H9 (cell line): ENCODE measurements around the gene TMEM120A. TPM values are rescaled to one million over a fixed set of nuclear protein-coding genes. Genes with fewer than 3 reads are reported as not detected.

Source experiments
- DNase-seq: peaks from one replicate; pipeline ENCODE4 v3.0.0-alpha.2; 2017
- H2AFZ ChIP-seq: one replicate; pipeline ENCODE4 v1.6.1; 2013; ENCODE audit warnings: mild to moderate bottlenecking, low read length, control low read depth, moderate library complexity
- H2AK5ac ChIP-seq: 2 replicates; pipeline ENCODE4 v1.6.1; 2013; ENCODE audit warnings: low read length, control low read depth, mixed read lengths; ENCODE audit not compliant: insufficient read length
- H2BK120ac ChIP-seq: one replicate; pipeline ENCODE4 v1.6.1; 2013; ENCODE audit warnings: low read depth, mild to moderate bottlenecking, low read length, control low read depth, inconsistent platforms; ENCODE audit not compliant: poor library complexity, severe bottlenecking
- H2BK12ac ChIP-seq: 2 replicates; pipeline ENCODE4 v1.6.1; 2013; ENCODE audit warnings: low read length, control low read depth, mixed read lengths, low read depth; ENCODE audit not compliant: insufficient read length
- H2BK15ac ChIP-seq: 2 replicates; pipeline ENCODE4 v1.6.1; 2013; ENCODE audit warnings: low read depth, low read length, control low read depth
- H2BK20ac ChIP-seq: one replicate; pipeline ENCODE4 v1.6.1; 2013; ENCODE audit warnings: low read depth, mild to moderate bottlenecking, low read length, control low read depth, inconsistent platforms; ENCODE audit not compliant: poor library complexity, severe bottlenecking
- H2BK5ac ChIP-seq: 2 replicates; pipeline ENCODE4 v1.6.1; 2013; ENCODE audit warnings: low read length, control low read depth, mixed read lengths; ENCODE audit not compliant: insufficient read length
- H3K14ac ChIP-seq: 2 replicates; pipeline ENCODE4 v1.6.1; 2013; ENCODE audit warnings: low read length, control low read depth; ENCODE audit not compliant: insufficient read depth
- H3K18ac ChIP-seq: 2 replicates; pipeline ENCODE4 v1.6.1; 2013; ENCODE audit warnings: low read depth, mild to moderate bottlenecking, mixed read lengths, low read length, control low read depth; ENCODE audit not compliant: insufficient read length
- H3K23ac ChIP-seq: 2 replicates; pipeline ENCODE4 v1.6.1; 2013; ENCODE audit warnings: low read length, control low read depth, mixed read lengths, low read depth; ENCODE audit not compliant: insufficient read length
- H3K23me2 ChIP-seq: 2 replicates; pipeline ENCODE4 v1.6.1; 2013; ENCODE audit warnings: low read depth, mild to moderate bottlenecking, mixed read lengths, low read length, control low read depth; ENCODE audit not compliant: insufficient read length, poor library complexity, severe bottlenecking
- H3K27ac ChIP-seq: 2 replicates; pipeline ENCODE4 v1.5.1; 2013; ENCODE audit warnings: low read length, control low read depth, mixed read lengths, low read depth; ENCODE audit not compliant: insufficient read length
- H3K27me3 ChIP-seq: 2 replicates; pipeline ENCODE4 v1.6.1; 2013; ENCODE audit warnings: low read length, control low read depth, inconsistent platforms; ENCODE audit not compliant: insufficient read depth
- H3K4ac ChIP-seq: 2 replicates; pipeline ENCODE4 v1.6.1; 2013; ENCODE audit warnings: low read depth, mild to moderate bottlenecking, control low read depth, inconsistent platforms, low read length, moderate library complexity
- H3K4me1 ChIP-seq: 2 replicates; pipeline ENCODE4 v1.6.1; 2013; ENCODE audit warnings: low read length, control low read depth, inconsistent platforms; ENCODE audit not compliant: insufficient read depth
- H3K4me2 ChIP-seq: 2 replicates; pipeline ENCODE4 v1.6.1; 2013; ENCODE audit warnings: low read length, control low read depth, mixed read lengths; ENCODE audit not compliant: insufficient read length, insufficient read depth
- H3K56ac ChIP-seq: 2 replicates; pipeline ENCODE4 v1.6.1; 2013; ENCODE audit warnings: low read depth, mild to moderate bottlenecking, mixed read lengths, low read length, control low read depth; ENCODE audit not compliant: insufficient read length
- H3K79me1 ChIP-seq: 2 replicates; pipeline ENCODE4 v1.6.1; 2013; ENCODE audit warnings: low read depth, mild to moderate bottlenecking, moderate library complexity, low read length, control low read depth, inconsistent platforms; ENCODE audit not compliant: insufficient read depth, poor library complexity, severe bottlenecking
- H3K79me2 ChIP-seq: 2 replicates; pipeline ENCODE4 v1.6.1; 2013; ENCODE audit warnings: low read length, control low read depth, inconsistent platforms; ENCODE audit not compliant: insufficient read depth
- H3K9ac ChIP-seq: 2 replicates; pipeline ENCODE4 v1.6.1; 2013; ENCODE audit warnings: low read length, control low read depth, mixed read lengths; ENCODE audit not compliant: insufficient read length; ENCODE audit errors: extremely low read depth
- H3K9me3 ChIP-seq: one replicate; pipeline ENCODE4 v1.6.1; 2013; ENCODE audit warnings: low read depth, low read length, inconsistent platforms; ENCODE audit not compliant: control insufficient read depth
- H3T11ph ChIP-seq: one replicate; pipeline ENCODE4 v1.6.1; 2013; ENCODE audit warnings: mild to moderate bottlenecking, low read length, control low read depth, inconsistent platforms
- H4K20me1 ChIP-seq: one replicate; pipeline ENCODE4 v1.6.1; 2013; ENCODE audit not compliant: control insufficient read depth, insufficient read length, insufficient read depth
- H4K5ac ChIP-seq: 2 replicates; pipeline ENCODE4 v1.6.1; 2013; ENCODE audit warnings: low read depth, mild to moderate bottlenecking, mixed read lengths, low read length, control low read depth; ENCODE audit not compliant: insufficient read length
- H4K8ac ChIP-seq: replicated peaks from 2 replicates; pipeline ENCODE4 v1.6.1; 2013; ENCODE audit warnings: low read length, control low read depth, mixed read lengths, low read depth; ENCODE audit not compliant: insufficient read length
- H4K91ac ChIP-seq: 2 replicates; pipeline ENCODE4 v1.6.1; 2013; ENCODE audit warnings: low read depth, mild to moderate bottlenecking, moderate library complexity, mixed read lengths, low read length, control low read depth; ENCODE audit not compliant: insufficient read length
- H3K27ac Mint-ChIP-seq, 3 experiments: 2 replicates in 2 of 3; 3 replicates in 1 of 3; pipeline ENCODE4 v1.8.0; 2020 to 2021; ENCODE audit warnings: mixed read lengths in 3 of 3, mild to moderate bottlenecking in 1 of 3, moderate library complexity in 1 of 3
- H3K27me3 Mint-ChIP-seq: 2 replicates; pipeline ENCODE4 v1.8.0; 2021; ENCODE audit warnings: low read depth, mild to moderate bottlenecking, moderate library complexity, mixed read lengths
- H3K36me3 Mint-ChIP-seq, 3 experiments: 2 replicates in 2 of 3; 3 replicates in 1 of 3; pipeline ENCODE4 v1.8.0; 2020 to 2021; ENCODE audit warnings: low read depth in 3 of 3, mixed read lengths in 3 of 3; ENCODE audit not compliant: insufficient read depth in 1 of 3
- H3K4me1 Mint-ChIP-seq, 2 experiments: 2 replicates each; pipeline ENCODE4 v1.8.0; 2020; ENCODE audit warnings: mixed read lengths in 2 of 2
- H3K4me3 Mint-ChIP-seq, 2 experiments: 2 replicates in 1 of 2; 3 replicates in 1 of 2; pipeline ENCODE4 v1.8.0; 2020 to 2021; ENCODE audit warnings: mild to moderate bottlenecking in 2 of 2, mixed read lengths in 2 of 2, moderate library complexity in 1 of 2
- H3K9me3 Mint-ChIP-seq, 2 experiments: 2 replicates in 1 of 2; 3 replicates in 1 of 2; pipeline ENCODE4 v1.8.0; 2020; ENCODE audit warnings: mild to moderate bottlenecking in 2 of 2, mixed read lengths in 2 of 2, moderate library complexity in 1 of 2
- WGBS: extraction: QIAGEN DNeasy Blood & Tissue Kit; methylation state at CpG from one replicate; pipeline ENCODE4 v1.1.7; 2013; ENCODE audit warnings: missing lambda C conversion rate, low lambda C conversion rate, mixed read lengths; ENCODE audit not compliant: insufficient read length; ENCODE audit errors: extremely low coverage; 5-methylcytosine and 5-hydroxymethylcytosine counted together
- total RNA-seq: library from RNA; stranded (reverse); gene quantifications from 2 replicates; pipeline ENCODE4 v1.2.1, GENCODE V29; 2021
- TF ChIP-seq, protein P1 (sequence below): fragments of 200-600 bp; sonication (generic); conservative IDR thresholded peaks from 3 replicates; pipeline ENCODE4 v1.8.0; 2021; ENCODE audit warnings: antibody characterized with exemption, mild to moderate bottlenecking

The TMEM120A gene
- total RNA-seq, 1 experiment from 2014 or later = 30.0 TPM

DNA sequence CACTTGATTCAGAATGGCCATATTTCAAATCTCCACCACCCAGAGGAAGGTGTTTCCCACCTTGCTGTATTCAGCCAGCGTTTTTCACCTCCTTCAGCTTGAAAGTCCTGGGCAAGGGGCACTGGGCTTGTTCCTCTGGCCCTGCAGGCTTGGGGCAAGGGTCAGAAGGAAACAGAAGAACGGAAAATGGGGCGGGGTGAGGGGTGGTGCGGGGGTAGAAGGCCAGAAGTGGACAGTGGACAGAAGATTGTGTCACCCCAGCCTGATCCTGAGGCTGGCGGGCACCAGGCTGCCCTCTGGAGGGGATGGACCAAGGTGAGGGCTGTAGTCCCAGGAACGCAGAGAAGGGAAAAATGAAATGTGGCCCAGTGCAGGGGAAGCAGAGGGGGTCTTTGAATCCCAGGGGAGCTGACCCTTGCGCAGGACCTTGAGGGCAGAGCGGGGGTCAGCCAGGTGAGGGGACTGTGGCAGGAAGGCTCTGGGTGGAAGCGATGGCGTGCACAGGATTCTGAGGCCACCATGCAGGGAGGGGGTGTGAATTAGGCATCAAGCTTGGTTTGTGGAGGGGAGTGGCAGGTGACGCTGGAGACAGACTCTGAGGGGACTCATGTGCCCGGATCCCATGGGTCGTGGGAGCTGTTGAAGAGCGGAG lies 23.0 kb downstream of the TMEM120A start:
- Histone ChIP-seq H4K20me1 (no peaks in the 10 kb centered on the region), H4K5ac (no peak overlapping the region), H3K23me2 (no peaks in the 10 kb centered on the region), H3K4me1 (no peaks in the 10 kb centered on the region), H3K4me2 (no peak overlapping the region), H3K9ac (no peak overlapping the region), H4K91ac (no peak overlapping the region), H3K27me3 (no peaks in the 10 kb centered on the region), H2BK20ac (no peak overlapping the region), H2BK15ac (no peak overlapping the region), H3K18ac (no peak overlapping the region), H3K23ac (no peak overlapping the region), H3K56ac (no peak overlapping the region), H3K79me2 (no peaks in the 10 kb centered on the region), H2BK5ac (no peak overlapping the region), H3K4ac (no peak overlapping the region), H2BK120ac (no peak overlapping the region), H3K9me3 (no peaks in the 10 kb centered on the region), H3T11ph (no peak overlapping the region), H3K14ac (no peak overlapping the region; the same call in 1 of the 2 replicates), H2AFZ (no peak overlapping the region), H4K8ac (no peak overlapping the region), H2BK12ac (no peak overlapping the region), H3K27ac (no peak overlapping the region), H3K79me1 (no peaks in the 10 kb centered on the region), H2AK5ac (no peak overlapping the region)
- no peaks in the 10 kb centered on the region; the same call in 1 of the 2 replicates for H3K27me3 Mint-ChIP-seq
- H3K4me3 Mint-ChIP-seq = no peak overlapping the region
- TF ChIP-seq, protein P1, sequence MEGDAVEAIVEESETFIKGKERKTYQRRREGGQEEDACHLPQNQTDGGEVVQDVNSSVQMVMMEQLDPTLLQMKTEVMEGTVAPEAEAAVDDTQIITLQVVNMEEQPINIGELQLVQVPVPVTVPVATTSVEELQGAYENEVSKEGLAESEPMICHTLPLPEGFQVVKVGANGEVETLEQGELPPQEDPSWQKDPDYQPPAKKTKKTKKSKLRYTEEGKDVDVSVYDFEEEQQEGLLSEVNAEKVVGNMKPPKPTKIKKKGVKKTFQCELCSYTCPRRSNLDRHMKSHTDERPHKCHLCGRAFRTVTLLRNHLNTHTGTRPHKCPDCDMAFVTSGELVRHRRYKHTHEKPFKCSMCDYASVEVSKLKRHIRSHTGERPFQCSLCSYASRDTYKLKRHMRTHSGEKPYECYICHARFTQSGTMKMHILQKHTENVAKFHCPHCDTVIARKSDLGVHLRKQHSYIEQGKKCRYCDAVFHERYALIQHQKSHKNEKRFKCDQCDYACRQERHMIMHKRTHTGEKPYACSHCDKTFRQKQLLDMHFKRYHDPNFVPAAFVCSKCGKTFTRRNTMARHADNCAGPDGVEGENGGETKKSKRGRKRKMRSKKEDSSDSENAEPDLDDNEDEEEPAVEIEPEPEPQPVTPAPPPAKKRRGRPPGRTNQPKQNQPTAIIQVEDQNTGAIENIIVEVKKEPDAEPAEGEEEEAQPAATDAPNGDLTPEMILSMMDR = no peak
- H3K4me1 Mint-ChIP-seq = peaks cover 0 to 11% of the 10 kb centered on the region in 2 experiments; a peak in 3 of 4 replicates
- no CpG with 5 or more reads among the region's 14 CpGs for WGBS
- H3K36me3 Mint-ChIP-seq = peaks cover 11 to 39% (median 33%) of the 10 kb centered on the region in 3 experiments; a peak in 6 of 7 replicates
- H3K27ac Mint-ChIP-seq = peak overlapping the region; percentile 80 to 91 (median 85); a peak in 6 of 7 replicates
- no peaks in the 10 kb centered on the region for H3K9me3 Mint-ChIP-seq
- no peak for DNase-seq
